ENCODE results near the gene AR. TPM values are rescaled to one million over a fixed set of nuclear protein-coding genes. Genes with fewer than 3 reads are reported as not detected.

AR gene
- total RNA-seq, 1 donor from 2014 or later = 35.1 TPM

- Histone ChIP-seq H3K4me3 (peak overlapping the region; percentile 55 to 65), H3K27ac (peak overlapping the region; percentile 89), H3K27me3 (peaks cover 4% of the 10 kb centered on the region), H3K36me3 (no peaks in the 10 kb centered on the region), H3K4me1 (no peaks in the 10 kb centered on the region), H3K9me3 (no peaks in the 10 kb centered on the region)
- intact Hi-C loops (cut with DNase I) = loop anchor here (10.0 kb wide), 1 partner anchor 229 kb away; no protein-coding TSS in a partner anchor
- no peak for DNase-seq (ENCODE audit: extremely low spot score in 2 of 2)
- TF ChIP-seq POLR2AphosphoS5 (IDR thresholded peaks at IDR 0.05; ENCODE audit: insufficient read depth in 1 of 2, low read depth in 1 of 2) (peak in 1 of 2 donors; percentile 7), POLR2A (IDR thresholded peaks at IDR 0.05) (no peak)
Observed at GRCh38 chrX:67545893-67546495, 2.2 kb downstream of the AR start.

DNA sequence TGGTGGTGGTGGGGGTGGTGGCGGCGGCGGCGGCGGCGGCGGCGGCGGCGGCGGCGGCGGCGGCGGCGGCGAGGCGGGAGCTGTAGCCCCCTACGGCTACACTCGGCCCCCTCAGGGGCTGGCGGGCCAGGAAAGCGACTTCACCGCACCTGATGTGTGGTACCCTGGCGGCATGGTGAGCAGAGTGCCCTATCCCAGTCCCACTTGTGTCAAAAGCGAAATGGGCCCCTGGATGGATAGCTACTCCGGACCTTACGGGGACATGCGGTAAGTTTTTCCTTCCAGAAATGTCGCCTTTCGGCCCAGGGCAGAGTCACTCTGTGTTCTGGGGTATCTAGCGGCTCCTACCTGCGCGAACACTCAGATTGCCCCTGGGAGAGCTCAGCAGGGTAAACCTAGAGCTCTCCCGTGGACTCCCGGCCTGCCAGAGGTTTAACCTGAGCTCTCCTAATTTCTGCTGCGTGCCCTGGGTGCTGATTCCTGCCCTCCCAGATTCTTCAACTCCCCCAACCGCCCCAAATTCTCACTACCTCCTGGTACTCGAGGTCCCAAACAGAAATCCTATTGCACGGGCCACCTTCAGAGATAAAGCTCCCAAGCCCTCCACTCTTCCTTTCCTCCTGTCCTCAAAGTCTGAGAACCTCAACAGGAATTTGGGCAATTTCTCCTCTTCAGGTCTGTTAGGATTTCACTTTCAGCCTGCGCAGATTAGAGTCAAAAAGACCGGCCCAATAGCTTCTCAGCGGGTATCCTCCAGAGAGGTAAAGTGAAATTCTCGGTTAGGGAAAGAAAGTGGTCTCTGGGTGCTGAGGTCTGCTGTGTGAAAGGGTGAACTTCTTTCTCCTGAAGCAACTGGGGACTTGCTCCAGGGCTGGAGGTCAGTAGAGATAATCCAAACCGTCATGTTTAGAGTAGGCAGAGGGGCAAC lies 2.9 kb downstream of the AR start:
- Histone ChIP-seq H3K4me3 (peak overlapping the region; percentile 55 to 65), H3K4me1 (no peaks in the 10 kb centered on the region), H3K9me3 (no peaks in the 10 kb centered on the region), H3K27me3 (peaks cover 4% of the 10 kb centered on the region), H3K36me3 (no peaks in the 10 kb centered on the region), H3K27ac (peak overlapping the region; percentile 89)
- TF ChIP-seq, protein P1, sequence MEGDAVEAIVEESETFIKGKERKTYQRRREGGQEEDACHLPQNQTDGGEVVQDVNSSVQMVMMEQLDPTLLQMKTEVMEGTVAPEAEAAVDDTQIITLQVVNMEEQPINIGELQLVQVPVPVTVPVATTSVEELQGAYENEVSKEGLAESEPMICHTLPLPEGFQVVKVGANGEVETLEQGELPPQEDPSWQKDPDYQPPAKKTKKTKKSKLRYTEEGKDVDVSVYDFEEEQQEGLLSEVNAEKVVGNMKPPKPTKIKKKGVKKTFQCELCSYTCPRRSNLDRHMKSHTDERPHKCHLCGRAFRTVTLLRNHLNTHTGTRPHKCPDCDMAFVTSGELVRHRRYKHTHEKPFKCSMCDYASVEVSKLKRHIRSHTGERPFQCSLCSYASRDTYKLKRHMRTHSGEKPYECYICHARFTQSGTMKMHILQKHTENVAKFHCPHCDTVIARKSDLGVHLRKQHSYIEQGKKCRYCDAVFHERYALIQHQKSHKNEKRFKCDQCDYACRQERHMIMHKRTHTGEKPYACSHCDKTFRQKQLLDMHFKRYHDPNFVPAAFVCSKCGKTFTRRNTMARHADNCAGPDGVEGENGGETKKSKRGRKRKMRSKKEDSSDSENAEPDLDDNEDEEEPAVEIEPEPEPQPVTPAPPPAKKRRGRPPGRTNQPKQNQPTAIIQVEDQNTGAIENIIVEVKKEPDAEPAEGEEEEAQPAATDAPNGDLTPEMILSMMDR (IDR thresholded peaks at IDR 0.05) = no peak
- TF ChIP-seq POLR2AphosphoS5 (IDR thresholded peaks at IDR 0.05; ENCODE audit: insufficient read depth in 1 of 2, low read depth in 1 of 2) (no peak), POLR2A (IDR thresholded peaks at IDR 0.05) (no peak)
- intact Hi-C loops (cut with DNase I) = loop anchor here (10.0 kb wide), 1 partner anchor 228 kb away; no protein-coding TSS in a partner anchor
- DNase-seq (ENCODE audit: extremely low spot score in 2 of 2) = no peak

DNA sequence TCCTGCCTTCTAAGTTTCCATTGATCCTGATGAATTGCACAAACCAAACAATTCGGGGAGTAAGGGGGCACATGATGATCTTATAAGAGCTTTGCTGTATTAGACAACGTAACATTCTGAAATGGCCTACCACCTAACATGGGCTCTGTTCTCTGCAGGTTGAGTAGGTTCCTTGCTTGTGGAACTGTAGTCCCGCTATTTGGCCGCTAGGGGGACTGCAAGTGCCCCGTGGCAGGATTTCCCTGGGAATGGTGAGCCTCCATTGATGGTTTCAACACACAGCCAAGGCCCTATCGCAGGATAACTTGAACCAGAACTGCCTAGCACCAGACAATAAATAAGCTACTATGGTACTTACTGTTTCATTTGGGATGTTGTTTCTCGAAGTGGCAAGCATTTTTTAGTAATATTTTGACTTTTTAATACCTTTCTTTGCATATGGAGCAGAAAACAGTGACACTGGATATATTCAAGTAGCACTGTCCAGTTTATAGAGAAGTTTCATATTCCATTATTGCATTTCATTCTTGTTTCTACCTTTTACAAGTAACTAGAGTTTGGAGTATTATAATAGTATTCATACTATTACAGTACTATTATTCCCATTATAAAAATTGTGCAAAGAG lies 11.9 kb downstream of the AR start:
- DNase-seq (ENCODE audit: extremely low spot score in 2 of 2) = no peak
- H3K27ac ChIP-seq = no peak overlapping the region
- TF ChIP-seq, protein P1 (IDR thresholded peaks at IDR 0.05) = peak; percentile 29 to 51 (median 46)
- TF ChIP-seq POLR2A (IDR thresholded peaks at IDR 0.05) = no peak
- H3K27me3 ChIP-seq = no peaks in the 10 kb centered on the region
- peaks cover 7% of the 10 kb centered on the region for H3K4me1 ChIP-seq
- no peaks in the 10 kb centered on the region for H3K36me3 ChIP-seq
- no peak overlapping the region for H3K4me3 ChIP-seq
- no peaks in the 10 kb centered on the region for H3K9me3 ChIP-seq
- intact Hi-C loops (cut with DNase I) = no loop called here

GRCh38 chrX:67558267-67558666 lies 14.4 kb downstream of the AR start:
- Histone ChIP-seq H3K4me1 (peaks cover 11% of the 10 kb centered on the region), H3K27ac (no peak overlapping the region), H3K36me3 (no peaks in the 10 kb centered on the region), H3K27me3 (no peaks in the 10 kb centered on the region), H3K4me3 (no peak overlapping the region), H3K9me3 (no peaks in the 10 kb centered on the region)
- intact Hi-C loops (cut with DNase I) = no loop called here
- DNase-seq (ENCODE audit: extremely low spot score in 2 of 2) = no peak
- TF ChIP-seq POLR2A (IDR thresholded peaks at IDR 0.05) = no peak
- TF ChIP-seq, protein P1 (IDR thresholded peaks at IDR 0.05) = no peak
- TF ChIP-seq POLR2AphosphoS5 (IDR thresholded peaks at IDR 0.05; ENCODE audit: insufficient read depth in 1 of 2, low read depth in 1 of 2) = no peak

Measured in vagina (tissue), 2 donors.